SKM-1 (cell line): ENCODE results near the gene TMEM141.
"Not testable (repeated sequence)": the region's sequence is repeated elsewhere in the genome, so short reads cannot be mapped to it uniquely, and the experiment has no call there.

Experiments
- DNase-seq: peaks from one replicate; lab custom pipeline; 2025; ENCODE audit not compliant: unreplicated experiment; lab: John Stamatoyannopoulos, UW

Gene TMEM141

DNA sequence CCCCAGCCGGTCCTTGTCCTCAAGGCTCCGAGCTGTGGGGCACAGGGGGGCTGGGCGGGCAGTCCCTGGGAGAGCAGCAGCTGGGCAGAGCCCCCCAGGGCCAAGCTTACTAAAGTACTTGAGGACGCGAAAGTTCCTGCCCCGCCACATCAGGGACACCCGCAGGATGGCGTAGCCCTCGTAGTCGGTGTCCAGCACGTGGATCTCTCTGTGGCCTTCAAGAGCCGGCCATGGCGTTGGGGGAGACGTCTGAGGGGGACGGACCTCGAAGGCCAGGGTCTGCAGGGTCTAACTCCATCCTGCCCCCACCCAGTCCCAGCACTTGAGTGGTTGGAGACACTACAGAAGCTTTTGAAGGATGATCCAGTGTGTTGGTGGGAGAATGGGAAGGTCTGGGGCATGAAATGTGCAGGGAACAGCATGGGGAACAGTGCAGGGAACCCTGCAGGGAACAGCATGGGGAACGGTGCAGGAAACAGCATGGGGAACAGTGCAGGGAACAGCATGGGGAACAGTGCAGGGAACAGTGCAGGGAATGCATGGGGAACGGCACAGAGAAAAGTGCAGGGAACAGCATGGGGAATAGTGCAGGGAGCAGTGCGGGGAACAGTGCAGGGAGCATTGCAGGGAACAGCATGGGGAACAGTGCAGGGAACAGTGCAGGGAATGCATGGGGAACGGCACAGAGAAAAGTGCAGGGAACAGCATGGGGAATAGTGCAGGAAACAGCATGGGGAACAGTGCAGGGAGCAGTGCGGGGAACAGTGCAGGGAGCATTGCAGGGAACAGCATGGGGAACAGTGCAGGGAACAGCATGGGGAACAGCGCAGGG is 35.6 kb upstream of the TMEM141 start:
- not testable (repeated sequence) for DNase-seq

DNA sequence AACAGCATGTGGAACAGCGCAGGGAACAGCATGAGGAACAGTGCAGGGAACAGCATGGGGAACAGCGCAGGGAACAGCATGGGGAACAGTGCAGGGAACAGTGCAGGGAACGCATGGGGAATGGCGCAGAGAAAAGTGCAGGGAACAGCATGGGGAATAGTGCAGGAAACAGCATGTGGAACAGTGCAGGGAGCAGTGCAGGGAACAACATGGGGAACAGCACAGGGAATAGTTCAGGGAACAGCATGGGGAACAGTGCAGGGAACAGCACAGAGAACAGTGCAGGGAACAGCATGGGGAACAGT is 35.1 kb upstream of the TMEM141 start:
- no peak for DNase-seq

DNA sequence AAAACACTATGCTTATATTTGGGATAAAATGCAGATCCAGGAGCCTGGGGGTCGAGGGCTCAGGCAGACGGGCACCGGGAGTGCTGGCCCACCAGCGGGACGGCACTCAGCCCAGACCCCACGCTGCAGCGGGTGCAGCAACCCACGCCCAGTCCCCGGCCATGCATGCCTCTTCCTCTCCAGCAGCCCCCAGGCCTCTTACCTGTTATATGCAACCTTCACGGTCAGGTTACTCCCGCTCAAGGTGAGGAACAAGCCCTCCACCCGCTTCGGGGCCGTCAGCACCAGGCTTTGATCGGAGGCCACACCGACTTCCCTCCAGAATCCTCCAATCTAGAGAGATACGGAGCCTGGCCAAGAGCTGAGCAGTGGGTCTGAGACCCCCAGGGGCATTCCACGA is 34.3 kb upstream of the TMEM141 start:
- DNase-seq = no peak

DNA sequence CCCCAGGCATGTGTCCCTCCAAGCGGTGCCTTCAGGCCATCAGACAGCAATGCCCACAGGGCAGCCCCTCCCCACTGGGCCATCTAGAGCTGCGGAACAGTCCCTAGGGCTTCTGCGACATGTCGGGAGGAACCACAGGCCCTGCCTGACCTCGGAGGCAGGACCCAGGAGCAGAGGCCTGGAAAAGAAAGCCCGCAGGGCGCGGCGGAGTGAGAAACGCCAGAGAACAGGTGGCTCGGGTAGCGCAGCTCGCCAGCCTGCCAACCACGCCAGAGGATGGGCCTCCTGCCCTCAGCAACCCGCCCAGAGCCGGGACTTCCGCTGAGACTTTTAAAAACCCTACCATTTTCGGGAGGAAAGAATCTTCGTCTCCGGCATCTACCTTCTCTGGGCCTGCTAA is 33.8 kb upstream of the TMEM141 start:
- DNase-seq = no peak

DNA sequence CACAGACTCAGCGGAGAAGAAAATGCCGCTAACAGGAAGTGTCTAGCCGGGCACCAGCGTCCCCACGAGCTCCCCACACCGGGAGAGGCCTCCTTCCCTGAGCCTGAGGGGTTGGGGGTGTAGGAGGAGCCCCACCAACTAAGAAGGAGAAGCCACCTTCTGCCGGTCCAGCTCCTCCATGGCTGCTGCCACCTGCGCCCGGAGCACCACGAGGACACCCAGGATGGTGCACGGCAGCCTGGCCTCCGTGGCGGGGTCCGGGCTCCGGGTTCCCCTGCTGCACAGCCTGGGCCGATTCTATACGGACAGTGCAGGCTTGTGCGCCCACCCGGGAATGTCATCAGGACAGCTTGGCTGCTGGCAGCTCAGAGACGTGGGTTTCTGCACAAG is 33.4 kb upstream of the TMEM141 start:
- no peak for DNase-seq

DNA sequence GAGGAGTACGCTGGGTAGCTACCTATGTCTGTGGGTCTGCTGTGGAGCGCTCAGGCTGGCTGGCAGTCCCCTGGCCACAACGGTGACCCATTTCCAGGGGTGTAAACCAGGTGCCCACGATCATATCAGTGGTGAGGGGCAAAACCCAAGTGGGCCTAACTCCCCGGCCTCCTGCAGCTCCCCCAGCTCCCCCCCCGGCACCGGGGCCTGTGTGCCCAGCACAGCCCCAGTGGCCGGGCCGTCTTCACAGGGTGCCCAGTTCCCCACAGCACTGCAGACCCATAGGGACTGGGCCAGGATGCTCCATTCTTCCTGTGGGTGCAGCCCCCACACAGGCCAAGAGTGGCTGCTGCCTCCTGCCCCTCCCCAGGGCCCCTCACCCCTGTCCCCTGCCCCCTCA is 32.1 kb upstream of the TMEM141 start:
- no peak for DNase-seq

DNA sequence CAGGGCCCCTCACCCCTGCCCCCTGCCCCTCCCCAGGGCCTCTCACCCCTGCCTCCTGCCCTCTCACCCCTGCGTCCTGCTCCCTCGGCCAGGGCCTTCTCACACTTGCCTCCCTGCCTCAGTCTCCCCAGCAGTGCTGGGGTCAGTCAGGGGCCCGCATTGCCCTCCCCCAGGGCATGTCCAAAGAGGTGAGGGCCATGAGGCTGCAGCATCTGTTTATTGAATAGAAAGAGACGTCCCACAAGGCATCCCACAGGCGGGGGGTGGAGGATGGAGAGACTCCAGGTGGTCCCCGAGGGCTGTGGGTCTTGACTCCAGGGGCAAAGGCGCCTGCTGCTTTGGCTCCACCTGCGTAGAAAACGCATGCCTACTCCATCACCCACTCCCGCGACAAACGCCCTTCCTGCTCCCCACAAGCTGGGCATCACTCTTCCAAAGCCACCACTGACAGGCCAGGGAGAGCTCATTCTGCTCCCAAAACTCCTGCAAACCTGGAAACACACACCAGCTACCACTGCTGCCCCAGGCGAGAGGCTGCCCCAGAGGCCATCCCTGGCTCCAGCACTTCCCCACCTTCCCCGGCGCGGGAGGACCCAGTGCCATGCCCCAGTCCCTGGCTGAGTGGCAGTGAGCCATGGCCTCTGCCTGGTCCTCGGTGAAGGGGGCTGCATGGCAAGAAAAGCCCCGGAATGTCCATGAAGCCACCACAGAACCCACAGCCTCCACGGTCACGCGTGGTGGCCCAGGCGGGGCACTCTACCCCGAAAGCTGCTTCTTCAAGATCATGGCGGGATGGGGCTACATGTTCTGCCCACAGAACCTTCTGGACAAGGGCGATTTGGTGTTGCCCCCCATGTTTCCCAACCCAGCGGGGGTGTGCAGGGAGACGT is 31.5 kb upstream of the TMEM141 start:
- no peak for DNase-seq

DNA sequence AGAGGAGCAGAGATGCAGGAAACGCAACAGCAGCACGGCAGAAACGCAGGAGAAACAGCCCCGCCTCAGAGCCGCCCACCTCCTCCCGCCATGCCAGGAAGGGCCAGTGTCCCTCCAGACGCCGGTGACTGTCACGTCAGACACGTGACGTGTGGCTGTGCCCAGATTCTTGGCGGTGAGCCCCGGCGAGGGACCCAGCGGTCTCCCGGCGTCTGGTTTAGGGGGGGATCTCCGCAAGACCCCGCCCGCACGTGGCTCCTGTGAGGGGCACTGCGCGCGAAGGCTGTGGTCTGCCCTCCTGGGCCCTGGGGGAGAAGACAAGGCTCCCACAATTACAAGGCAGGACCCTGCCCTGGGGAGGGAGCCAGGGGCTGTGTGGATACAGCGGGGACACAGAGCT is 30.7 kb upstream of the TMEM141 start:
- DNase-seq = no peak

DNA sequence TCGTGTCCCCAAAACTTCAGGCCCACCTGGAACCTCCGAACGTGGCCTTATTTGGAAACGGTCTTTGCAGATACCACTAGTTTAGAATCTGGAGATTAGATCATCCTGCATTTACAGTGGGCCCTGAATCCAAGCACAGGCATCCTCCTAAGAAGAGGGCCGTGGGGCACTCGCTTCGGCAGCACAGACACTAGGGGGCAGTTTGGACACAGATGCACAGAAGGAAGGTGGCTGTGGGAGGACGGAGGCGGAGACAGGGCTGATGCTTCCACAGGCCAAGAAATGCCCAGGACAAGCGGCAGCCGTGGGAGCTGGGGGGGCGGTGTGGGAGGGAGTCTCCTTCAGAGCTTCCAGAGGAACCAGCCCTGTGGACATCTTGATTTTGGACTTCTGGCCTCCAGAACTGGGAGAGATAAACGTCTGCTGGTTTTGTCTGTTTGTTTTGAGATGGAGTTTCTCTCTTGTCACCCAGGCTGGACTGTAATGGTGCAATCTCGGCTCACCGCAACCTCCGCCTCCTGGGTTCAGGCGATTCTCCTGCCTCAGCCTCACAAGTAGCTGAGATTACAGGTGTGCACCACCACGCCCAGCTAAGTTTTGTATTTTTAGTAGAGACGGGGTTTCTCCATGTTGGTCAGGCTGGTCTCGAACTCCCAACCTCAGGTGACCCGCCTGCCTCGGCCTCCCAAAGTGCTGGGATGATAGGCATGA is 30.2 kb upstream of the TMEM141 start:
- DNase-seq = peak; percentile 51

DNA sequence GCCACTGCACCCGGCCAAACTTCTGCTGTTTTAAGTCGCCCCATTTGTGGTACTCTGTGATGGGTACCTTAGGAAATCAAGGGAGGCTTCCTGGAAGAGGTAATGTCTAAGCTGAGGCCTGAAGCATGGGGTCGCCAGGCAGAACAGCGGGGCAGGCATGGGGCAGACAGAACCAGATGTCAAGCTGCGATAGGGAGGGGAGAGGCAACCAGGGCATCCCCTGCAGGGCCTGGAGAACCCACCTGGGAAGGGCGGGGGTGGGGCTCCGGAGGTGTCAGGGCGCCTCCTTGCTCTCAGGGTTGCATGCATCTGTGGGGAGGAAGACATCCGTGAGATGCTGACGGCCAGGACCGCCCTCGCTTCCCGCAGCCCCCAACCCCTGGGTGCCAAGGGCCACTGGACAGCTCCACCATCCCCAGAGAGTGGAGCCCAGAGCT is 29.6 kb upstream of the TMEM141 start:
- no peak for DNase-seq

DNA sequence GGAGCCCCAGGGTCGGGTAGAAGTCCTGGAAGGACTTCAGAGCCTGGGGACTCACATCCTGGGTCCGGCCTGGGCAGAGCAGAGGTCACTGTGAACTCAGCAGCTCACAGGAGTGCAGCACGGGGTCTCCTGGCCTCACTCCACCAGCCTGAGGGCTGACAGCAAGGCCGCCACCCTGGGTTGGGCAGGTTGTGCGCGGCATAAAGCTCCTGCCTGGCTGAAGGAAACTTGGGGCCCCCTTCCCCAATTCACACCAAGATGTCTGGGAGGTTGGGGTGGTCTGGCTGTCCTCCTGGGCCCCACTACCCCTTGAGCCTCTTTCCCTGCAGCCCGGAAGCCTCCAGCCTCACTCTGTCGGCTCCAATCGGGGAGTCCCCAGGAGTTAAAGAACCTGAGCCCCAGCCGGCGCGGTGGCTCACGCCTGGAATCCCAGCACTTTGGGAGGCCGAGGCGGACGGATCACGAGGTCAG is 28.9 kb upstream of the TMEM141 start:
- no peak for DNase-seq

DNA sequence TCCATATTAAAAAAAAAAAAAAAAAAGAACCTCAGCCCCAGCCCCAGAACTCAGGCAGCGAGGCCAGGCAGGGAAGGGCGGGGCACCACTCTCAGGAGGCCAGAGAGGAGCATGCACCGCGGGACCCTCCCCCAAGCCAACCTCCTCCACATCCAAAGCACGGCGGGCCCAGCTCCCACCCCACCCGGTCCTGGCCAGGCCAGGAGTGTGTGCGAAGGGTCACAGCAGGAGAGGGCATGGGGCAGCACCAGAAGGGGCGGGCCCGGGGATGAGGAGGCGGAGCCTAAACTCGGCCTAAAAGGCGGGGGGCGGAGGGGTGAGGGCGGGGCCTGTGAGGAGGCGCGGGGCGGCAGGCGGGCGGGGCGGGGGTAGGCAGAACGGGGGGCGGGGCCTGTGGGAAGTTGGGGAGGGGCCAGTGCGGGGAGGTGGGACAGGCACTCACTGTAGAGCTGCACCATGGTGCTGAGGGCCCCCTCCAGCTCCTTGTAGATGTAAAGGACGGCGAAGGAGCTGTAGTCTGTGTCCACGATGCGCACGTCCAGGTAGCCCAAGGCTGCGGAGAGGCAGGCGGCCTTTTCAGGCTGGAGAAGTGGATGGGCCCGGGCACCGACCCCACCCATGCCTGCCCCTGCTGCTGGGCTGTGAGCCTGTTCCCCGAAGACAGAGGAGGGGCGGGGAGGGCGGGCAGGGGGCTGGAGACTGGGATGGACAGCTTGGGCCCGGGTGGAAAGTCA is 28.1 kb upstream of the TMEM141 start:
- no peak for DNase-seq

DNA sequence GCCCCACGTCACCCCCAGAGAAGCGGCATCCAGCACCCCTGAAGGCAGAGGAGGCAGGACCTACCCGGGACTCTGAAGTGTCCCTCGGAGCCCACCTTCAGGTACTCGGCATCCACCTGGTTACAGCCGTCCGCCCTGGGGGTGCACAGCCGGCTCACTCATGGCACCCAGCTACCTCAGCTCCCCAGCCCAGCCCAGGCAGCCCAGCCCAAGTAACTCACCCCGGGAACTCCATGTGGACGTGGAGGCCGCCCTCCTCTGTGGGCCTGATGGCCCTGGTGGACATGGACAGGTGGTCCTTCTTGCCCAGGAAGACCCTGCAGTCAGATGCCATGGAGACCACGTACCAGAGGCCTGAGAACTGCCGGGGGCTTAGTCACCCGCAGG is 27.5 kb upstream of the TMEM141 start:
- no peak for DNase-seq

DNA sequence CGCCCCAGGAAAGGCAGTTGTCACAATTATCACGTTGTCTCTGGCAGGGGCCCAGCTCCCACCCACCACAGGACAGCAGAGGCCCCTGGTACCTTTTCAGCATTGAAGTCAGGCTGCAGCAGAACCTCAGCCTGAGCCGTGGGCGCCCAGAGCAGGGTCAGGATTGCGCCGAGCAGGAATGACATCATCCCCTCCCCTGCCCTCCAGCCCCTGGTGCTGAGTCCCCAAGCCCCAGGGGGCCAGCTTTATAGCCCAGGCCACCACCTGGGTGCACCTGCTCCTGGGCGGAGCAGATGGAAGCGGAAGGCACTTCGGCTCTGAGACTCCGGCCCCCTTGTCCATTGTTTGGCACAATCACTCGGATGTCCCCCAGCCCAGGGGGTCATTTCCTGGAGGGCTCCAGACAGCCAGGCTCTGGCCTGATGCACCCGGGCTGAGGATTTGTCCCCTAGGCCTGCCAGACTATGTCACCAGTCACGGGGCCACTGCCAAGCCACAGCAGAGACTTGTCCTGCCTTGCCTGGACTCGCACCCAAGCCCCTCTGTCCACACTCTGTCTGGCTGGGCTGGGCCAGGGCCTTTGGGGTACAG is 26.7 kb upstream of the TMEM141 start, which contains the start of gene LCN15:
TSS of gene LCN15 (minus strand) at position 218 of the 591 bp plus-strand sequence. CDS start at position 188, 30 bp downstream.
- DNase-seq = no peak

DNA sequence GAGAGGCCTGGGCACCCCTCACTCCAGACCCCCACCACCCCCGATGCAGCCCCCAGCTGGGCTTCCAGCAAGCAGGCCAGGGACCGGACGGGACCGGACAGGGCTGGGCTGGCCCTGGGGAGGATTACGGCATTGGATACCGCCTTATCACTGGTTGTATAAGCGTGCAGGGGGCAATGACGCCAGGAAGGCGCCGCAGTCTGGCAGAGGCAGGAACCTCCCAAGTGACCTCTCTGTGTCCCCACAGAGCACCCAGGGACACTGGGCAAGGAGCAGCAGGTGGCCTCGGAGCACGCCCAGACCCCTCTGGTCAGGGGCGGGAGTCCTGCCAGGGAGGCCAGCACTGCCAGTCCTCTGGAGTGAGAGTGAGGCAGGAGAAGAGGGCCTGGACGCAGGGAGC is 26.1 kb upstream of the TMEM141 start:
- no peak for DNase-seq

DNA sequence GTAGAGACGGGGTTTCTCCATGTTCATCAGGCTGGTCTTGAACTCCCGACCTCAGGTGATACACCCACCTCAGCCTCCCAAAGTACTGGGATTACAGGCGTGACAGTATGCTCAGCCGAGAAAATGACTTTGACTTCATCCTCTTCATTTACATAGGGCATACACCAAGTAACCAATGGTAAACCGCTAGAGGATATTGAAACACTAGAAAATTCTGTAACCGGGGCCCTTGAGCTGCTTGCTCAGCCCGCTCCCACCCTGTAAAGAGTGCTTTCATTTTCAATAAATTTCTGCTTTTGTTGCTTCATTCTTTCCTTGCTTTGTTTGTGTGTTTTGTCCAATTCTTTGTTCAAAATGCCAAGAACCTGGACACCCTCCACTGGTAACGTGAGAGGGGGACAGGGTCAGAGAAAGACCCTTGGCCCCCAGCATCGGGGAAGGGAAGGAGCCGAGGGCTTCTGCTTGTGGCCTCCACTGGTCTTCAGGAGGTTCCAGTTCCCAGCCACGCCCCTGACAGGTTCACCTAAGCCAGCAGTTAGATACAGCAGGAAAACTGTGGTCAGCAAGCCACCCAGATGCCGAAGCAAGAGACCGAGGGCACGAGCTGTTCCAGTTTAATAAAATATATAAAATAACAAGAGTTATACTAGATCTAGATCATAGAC is 25.3 kb upstream of the TMEM141 start:
- not testable (repeated sequence) for DNase-seq

DNA sequence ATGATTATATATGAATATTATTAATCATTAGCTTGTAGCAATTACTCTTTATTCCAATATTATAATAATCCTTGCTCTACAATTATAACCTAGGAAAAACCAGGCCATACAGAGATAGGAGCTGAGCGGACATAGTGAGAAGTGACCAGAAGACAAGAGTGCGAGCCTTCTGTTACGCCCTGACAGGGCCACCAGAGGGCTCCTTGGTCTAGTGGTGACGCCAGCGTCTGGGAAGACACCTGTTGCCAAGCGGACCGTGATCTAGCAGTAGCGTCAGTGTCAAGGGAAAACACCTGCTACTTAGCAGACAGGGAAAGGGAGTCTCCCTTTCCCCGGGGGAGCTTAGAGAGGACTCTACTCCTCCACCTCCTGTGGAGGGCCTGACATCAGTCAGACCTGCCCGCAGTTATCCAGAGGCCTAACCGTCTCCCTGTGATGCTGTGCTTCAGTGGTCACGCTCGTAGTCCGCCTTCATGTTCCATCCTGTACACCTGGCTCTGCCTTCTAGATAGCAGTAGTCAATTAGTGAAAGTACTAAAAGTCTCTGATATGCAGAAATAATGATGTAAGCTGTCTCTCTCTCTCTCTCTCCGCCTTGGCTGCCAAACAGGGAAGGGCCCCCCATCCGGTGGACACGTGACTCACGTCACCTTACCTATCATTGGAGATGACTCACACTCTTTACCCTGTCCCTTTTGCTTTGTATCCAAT is 24.6 kb upstream of the TMEM141 start:
- DNase-seq = not testable (repeated sequence)

DNA sequence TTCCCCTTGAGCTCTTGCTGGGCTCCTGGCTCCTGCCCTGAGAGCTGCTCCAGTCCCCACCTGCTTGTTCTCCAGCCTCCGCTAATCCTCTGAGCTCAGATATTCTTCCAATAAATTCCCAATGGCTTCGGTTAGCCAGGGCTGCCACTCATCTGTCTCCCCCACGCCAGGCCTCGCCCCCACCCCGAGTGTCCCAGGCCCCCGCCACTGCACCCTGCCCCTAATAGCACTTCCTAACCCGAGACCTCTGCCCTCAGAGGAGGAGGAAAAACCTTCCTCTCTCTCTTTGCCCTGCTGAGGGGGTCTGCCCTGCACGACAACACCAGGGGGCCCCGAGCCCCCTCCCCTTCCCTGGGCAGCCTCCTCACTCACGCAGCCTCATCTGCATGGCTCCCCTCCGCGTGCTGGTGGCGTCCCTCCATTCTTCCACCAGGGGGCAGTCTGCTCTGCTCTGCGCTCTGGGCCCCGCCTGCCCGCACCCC is 21.4 kb upstream of the TMEM141 start:
- DNase-seq = peak; percentile 14

DNA sequence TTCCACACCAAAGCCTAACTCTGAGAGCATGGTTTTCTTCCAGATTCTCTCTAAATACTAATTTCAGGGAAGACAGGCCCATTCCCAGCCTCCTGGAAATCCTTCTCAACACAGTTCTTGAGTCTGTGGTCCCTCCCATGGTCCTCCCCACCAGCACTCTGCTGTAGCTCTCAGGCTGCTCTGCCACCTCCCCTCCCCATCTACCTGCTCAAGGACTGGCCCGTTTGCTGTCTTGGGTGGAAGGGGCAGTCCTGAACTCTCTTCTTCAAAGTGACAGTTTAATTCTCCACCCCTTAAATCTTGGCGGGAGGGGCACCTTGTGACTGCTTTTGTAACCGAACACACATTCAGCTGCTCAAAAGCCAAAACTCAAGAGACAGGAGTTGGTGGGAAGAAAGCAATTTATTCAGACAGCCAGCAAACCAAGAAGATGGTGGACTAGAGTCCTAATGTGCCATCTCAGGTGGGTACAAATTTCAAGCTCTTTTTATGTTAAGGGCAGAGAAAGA is 19.2 kb upstream of the TMEM141 start:
- no peak for DNase-seq
